HG02610 (cell line): ENCODE data around the gene CMTM3.
"Not testable (repeated sequence)": the region's sequence is repeated elsewhere in the genome, so short reads cannot be mapped to it uniquely, and the experiment has no call there.

Experiments
- ATAC-seq: cut with Tn5 transposase; IDR thresholded peaks from one replicate; pipeline ENCODE4 v1.9.1; 2021; ENCODE audit warnings: mild to moderate bottlenecking, moderate library complexity; ENCODE audit not compliant: unreplicated experiment

The CMTM3 gene

GRCh38 chr16:66581246-66581952 lies 23.1 kb upstream of the CMTM3 start:
- ATAC-seq = no peak

- no peak for ATAC-seq
These were observed 18.8 kb upstream of the CMTM3 start for GRCh38 chr16:66585481-66586239.

DNA sequence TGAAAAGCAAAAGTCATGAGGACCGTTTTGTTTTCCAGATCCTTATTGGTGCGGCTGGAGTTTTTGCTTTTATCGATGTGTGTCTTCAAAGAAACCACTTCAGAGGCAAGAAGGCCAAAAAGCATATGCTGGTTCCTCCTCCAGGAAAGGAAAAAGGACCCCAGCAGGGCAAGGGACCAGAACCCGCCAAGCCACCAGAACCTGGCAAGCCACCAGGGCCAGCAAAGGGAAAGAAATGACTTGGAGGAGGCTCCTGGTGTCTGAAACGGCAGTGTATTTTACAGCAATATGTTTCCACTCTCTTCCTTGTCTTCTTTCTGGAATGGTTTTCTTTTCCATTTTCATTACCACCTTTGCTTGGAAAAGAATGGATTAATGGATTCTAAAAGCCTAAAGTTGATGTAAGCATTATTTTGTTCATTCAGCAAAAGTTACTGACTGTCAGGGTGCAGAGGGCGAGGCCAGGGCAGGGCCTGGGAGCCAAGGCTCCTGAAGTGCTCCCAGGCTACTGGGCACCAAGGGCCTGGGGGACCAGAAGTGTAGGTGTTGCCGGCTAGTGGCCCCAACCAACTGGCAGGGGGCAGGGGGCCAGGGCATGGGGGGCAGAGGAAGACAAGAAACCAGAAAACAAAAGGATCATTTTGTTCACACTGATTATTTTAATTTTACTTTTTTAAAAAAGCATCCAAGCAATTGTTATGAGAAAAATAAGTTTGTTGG lies 16.5 kb upstream of the CMTM3 start:
- no peak for ATAC-seq

GRCh38 chr16:66588981-66589713 lies 15.4 kb upstream of the CMTM3 start:
- peak; percentile 41 for ATAC-seq

- ATAC-seq = no peak
These were observed 14.2 kb upstream of the CMTM3 start for GRCh38 chr16:66590322-66590721.

GRCh38 chr16:66591018-66591417 lies 13.5 kb upstream of the CMTM3 start:
- no peak for ATAC-seq

GRCh38 chr16:66592241-66592640 lies 12.3 kb upstream of the CMTM3 start:
- no peak for ATAC-seq

GRCh38 chr16:66592814-66593213 lies 11.7 kb upstream of the CMTM3 start:
- ATAC-seq = no peak

GRCh38 chr16:66594739-66595138 lies 9.8 kb upstream of the CMTM3 start:
- ATAC-seq = no peak

DNA sequence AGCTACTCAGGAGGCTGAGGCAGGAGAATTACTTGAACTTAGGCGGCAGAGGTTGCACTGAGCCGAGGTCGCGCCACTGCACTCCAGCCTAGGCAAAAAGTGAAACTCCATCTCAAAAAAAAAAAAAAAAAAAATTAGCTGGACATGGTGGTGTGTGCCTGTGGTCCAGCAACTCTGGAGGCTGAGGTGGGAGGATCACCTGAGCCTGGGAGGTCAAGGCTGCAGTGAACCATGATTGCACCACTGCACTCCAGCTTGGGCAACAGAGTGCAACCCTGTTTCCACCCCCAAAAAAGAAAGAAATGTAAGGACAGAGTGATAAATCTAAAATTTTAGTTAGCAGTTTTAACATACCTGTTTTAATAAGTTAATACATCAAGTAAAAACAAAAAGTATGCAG lies 7.9 kb upstream of the CMTM3 start:
- not testable (repeated sequence) for ATAC-seq

GRCh38 chr16:66596986-66597848 lies 7.3 kb upstream of the CMTM3 start:
- no peak for ATAC-seq

DNA sequence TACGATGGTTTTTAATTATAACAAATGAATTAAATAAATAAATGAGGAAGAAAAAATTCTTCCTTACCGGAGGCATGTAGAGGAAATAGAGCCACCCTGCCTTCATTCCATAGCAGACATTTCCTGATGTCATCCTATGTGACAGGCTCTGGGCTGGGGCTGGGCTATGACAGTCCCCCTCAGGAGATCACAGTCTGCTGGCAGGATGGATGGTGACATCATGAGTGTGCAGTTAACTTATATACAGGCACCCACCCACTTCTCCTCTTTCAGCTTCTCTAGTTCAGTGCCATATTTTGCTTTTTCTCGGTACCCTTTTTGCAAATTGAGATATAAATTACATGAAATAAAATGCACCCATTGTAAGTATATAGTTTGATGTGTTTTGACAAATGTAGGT lies 6.4 kb upstream of the CMTM3 start:
- no peak for ATAC-seq

GRCh38 chr16:66599726-66600125 lies 4.8 kb upstream of the CMTM3 start:
- no peak for ATAC-seq

- no peak for ATAC-seq
These were observed 4.0 kb upstream of the CMTM3 start for GRCh38 chr16:66600477-66600876.

DNA sequence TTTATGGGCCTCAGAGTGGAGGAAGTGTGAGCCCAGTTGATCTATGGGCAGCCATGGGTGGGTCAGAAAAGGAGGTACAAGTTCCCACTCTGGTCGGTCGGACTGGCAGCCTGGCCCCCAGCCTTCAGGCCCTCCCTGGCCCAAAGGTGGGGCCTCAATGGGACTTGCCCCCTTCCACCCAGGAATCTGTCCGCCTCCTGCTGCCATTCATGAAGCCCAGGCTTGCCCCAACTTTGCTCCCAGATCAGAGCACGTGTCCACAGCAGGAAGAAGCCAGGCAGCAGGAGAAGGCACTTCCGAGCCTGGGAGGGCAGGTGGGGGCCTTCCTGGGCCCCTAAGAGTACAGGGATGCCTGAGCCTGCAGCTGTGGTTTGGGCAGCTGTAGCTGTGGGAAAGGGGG lies 3.0 kb upstream of the CMTM3 start:
- ATAC-seq = no peak

- no peak for ATAC-seq
These were observed 748 bp upstream of the CMTM3 start for GRCh38 chr16:66603537-66604375.

DNA sequence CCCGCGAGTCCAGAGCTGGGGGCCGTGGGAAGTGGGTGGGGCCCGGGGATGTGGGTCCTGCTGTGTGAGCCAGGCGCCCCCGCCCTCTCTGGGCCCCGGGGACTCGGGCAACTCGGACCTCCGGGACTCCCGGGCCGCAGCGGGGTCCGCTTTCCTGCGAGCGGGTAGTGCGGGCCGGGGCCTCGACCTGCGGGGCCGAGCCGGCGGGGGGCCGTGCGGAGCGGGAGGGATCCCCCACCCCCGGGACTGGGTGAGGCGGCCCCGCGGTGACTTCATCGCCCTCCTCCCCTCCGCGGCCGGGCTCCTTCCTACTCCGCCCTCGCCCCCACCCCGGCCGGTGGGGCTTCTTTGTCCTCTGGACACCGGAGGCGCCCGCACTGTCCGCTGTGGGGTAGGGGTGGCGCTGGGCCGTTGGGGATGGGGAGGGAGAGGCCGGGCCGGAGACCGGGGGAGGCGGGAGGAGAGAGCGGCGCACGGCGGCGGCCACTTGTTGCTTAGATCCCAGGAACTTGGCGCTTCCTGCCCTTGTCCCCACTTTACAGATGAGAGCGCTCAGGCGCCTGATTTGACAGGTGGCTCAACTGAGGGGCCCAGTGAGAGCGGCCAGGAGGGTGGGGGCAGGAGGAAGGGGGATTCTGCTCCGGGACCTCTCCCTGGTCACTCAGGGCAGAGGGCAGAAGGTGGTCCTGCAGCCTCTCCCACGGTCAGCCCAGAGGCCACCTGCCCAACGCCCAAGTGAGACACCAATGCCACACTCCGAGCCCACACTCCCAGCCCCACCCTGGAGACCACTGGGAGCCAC lies 874 bp downstream of the CMTM3 start:
- ATAC-seq = no peak

DNA sequence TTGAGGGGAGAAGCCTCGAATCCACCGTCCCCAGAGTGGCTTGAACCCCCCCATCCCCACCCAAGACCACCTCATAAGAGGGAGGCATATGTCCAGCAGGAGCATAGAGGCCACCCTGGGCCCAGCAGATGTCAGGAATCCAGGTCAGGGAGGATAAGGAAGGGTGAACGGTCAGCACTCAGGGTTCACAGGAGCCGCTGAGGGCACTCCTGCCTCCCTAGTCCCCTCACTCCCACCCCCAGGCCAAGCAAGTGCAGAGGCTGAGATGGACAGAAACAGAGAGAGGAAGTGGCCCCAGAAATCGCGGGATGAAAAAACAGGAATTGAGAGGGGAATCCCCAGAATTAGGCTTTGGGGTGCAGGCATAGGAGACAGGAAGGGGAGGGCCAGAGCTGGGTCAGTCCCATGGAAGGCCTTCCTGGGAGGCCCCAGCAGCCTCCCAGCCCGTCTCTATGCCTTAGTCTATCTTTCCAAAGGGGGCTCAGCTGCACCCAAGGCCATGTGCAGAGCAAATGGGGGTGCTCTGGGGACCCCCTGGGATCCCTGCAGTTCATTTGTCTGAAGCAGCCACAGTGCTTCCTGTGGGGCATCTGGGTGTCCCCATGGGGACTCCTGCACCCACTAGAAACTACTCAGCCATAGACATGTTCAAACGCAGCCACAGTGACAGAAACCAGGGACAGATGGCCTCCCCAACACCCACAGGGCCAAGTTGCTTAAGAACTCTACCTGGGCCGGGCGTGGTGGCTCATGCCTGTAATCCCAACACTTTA lies 1.7 kb downstream of the CMTM3 start:
- peak; percentile 65 for ATAC-seq
